ENCODE measurements around the gene PIK3CB.

DNA sequence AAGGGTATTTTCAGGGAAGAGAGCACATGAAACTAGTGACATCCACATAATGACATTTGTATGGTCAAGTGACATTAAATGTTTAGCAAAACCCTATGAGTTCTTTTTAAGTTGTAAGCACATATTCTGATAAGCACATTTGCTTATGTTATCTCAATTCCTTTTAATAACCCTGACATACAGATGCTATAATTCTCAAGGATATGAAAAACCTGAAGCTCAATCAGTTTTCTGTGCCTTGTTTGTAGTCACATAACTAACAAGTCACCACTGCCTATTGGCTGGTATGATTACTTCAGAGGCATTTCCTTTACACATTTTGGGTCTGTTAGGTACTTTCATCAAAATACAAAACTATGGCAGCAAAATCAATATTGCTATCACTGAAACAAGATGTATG lies 152.1 kb downstream of the PIK3CB start:
- TF ChIP-seq, protein P1, sequence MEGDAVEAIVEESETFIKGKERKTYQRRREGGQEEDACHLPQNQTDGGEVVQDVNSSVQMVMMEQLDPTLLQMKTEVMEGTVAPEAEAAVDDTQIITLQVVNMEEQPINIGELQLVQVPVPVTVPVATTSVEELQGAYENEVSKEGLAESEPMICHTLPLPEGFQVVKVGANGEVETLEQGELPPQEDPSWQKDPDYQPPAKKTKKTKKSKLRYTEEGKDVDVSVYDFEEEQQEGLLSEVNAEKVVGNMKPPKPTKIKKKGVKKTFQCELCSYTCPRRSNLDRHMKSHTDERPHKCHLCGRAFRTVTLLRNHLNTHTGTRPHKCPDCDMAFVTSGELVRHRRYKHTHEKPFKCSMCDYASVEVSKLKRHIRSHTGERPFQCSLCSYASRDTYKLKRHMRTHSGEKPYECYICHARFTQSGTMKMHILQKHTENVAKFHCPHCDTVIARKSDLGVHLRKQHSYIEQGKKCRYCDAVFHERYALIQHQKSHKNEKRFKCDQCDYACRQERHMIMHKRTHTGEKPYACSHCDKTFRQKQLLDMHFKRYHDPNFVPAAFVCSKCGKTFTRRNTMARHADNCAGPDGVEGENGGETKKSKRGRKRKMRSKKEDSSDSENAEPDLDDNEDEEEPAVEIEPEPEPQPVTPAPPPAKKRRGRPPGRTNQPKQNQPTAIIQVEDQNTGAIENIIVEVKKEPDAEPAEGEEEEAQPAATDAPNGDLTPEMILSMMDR (conservative IDR thresholded peaks at IDR 0.05), result no peak
- no peak for TF ChIP-seq ZFX (IDR thresholded peaks at IDR 0.05)
